Measurements from ENCODE around the gene SCRN3.
"Not testable (repeated sequence)": the region's sequence is repeated elsewhere in the genome, so short reads cannot be mapped to it uniquely, and the experiment has no call there.

SCRN3 gene

GRCh38 chr2:174403628-174404027 is 8.1 kb downstream of the SCRN3 start:
- no peak for DNase-seq (ENCODE audit: low read depth in 3 of 3)

GRCh38 chr2:174410039-174410438 is 14.5 kb downstream of the SCRN3 start:
- not testable (repeated sequence) for DNase-seq (ENCODE audit: low read depth in 3 of 3)

GRCh38 chr2:174412256-174412655 is 16.7 kb downstream of the SCRN3 start:
- DNase-seq (ENCODE audit: low read depth in 3 of 3) = no peak

GRCh38 chr2:174428214-174428613 is 32.7 kb downstream of the SCRN3 start:
- no peak for DNase-seq (ENCODE audit: low read depth in 3 of 3)

- DNase-seq (ENCODE audit: low read depth in 3 of 3) = no peak
These were observed 34.5 kb downstream of the SCRN3 start for GRCh38 chr2:174430066-174430465.

- DNase-seq (ENCODE audit: low read depth in 3 of 3) = no peak
These were observed 36.4 kb downstream of the SCRN3 start for GRCh38 chr2:174431902-174432301.

GRCh38 chr2:174436351-174436750 is 40.8 kb downstream of the SCRN3 start:
- no peak for DNase-seq (ENCODE audit: low read depth in 3 of 3)

- no peak for DNase-seq (ENCODE audit: low read depth in 3 of 3)
These were observed 42.8 kb downstream of the SCRN3 start for GRCh38 chr2:174438146-174438886.

- no peak for DNase-seq (ENCODE audit: low read depth in 3 of 3)
These were observed 43.8 kb downstream of the SCRN3 start for GRCh38 chr2:174439323-174439722.

GRCh38 chr2:174439950-174440349 is 44.4 kb downstream of the SCRN3 start:
- DNase-seq (ENCODE audit: low read depth in 3 of 3) = no peak

- DNase-seq (ENCODE audit: low read depth in 3 of 3) = no peak
These were observed 47.3 kb downstream of the SCRN3 start for GRCh38 chr2:174442546-174443510.

GRCh38 chr2:174444761-174445160 is 49.2 kb downstream of the SCRN3 start:
- no peak for DNase-seq (ENCODE audit: low read depth in 3 of 3)

- DNase-seq (ENCODE audit: low read depth in 3 of 3) = no peak
These were observed 49.7 kb downstream of the SCRN3 start for GRCh38 chr2:174445248-174445647.

GRCh38 chr2:174446531-174446930 is 51.0 kb downstream of the SCRN3 start:
- no peak for DNase-seq (ENCODE audit: low read depth in 3 of 3)

GRCh38 chr2:174449033-174449432 is 53.5 kb downstream of the SCRN3 start:
- DNase-seq (ENCODE audit: low read depth in 3 of 3) = no peak

GRCh38 chr2:174450021-174450816 is 54.7 kb downstream of the SCRN3 start:
- no peak for DNase-seq (ENCODE audit: low read depth in 3 of 3)

GRCh38 chr2:174454566-174454965 is 59.0 kb downstream of the SCRN3 start:
- DNase-seq (ENCODE audit: low read depth in 3 of 3) = no peak

GRCh38 chr2:174461221-174461620 is 65.7 kb downstream of the SCRN3 start:
- no peak for DNase-seq (ENCODE audit: low read depth in 3 of 3)

GRCh38 chr2:174465327-174465726 is 69.8 kb downstream of the SCRN3 start:
- no peak for DNase-seq (ENCODE audit: low read depth in 3 of 3)

GRCh38 chr2:174473796-174474195 is 78.3 kb downstream of the SCRN3 start:
- DNase-seq (ENCODE audit: low read depth in 3 of 3) = no peak

- DNase-seq (ENCODE audit: low read depth in 3 of 3) = no peak
These were observed 82.2 kb downstream of the SCRN3 start for GRCh38 chr2:174477759-174478158.
